Activated CD4-positive, alpha-beta T cell treated with anti-CD3 and anti-CD28 coated beads, Interleukin-2, amount 50 U/mL, for 48 hours (primary cell): ENCODE results near the gene ANLN.
"Not testable (repeated sequence)": the region's sequence is repeated elsewhere in the genome, so short reads cannot be mapped to it uniquely, and the experiment has no call there.

Experiments
- DNase-seq, 2 experiments: peaks; one replicate each; pipeline ENCODE4 v3.0.0-alpha.2; 2020

The ANLN gene, protein sequence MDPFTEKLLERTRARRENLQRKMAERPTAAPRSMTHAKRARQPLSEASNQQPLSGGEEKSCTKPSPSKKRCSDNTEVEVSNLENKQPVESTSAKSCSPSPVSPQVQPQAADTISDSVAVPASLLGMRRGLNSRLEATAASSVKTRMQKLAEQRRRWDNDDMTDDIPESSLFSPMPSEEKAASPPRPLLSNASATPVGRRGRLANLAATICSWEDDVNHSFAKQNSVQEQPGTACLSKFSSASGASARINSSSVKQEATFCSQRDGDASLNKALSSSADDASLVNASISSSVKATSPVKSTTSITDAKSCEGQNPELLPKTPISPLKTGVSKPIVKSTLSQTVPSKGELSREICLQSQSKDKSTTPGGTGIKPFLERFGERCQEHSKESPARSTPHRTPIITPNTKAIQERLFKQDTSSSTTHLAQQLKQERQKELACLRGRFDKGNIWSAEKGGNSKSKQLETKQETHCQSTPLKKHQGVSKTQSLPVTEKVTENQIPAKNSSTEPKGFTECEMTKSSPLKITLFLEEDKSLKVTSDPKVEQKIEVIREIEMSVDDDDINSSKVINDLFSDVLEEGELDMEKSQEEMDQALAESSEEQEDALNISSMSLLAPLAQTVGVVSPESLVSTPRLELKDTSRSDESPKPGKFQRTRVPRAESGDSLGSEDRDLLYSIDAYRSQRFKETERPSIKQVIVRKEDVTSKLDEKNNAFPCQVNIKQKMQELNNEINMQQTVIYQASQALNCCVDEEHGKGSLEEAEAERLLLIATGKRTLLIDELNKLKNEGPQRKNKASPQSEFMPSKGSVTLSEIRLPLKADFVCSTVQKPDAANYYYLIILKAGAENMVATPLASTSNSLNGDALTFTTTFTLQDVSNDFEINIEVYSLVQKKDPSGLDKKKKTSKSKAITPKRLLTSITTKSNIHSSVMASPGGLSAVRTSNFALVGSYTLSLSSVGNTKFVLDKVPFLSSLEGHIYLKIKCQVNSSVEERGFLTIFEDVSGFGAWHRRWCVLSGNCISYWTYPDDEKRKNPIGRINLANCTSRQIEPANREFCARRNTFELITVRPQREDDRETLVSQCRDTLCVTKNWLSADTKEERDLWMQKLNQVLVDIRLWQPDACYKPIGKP

DNA sequence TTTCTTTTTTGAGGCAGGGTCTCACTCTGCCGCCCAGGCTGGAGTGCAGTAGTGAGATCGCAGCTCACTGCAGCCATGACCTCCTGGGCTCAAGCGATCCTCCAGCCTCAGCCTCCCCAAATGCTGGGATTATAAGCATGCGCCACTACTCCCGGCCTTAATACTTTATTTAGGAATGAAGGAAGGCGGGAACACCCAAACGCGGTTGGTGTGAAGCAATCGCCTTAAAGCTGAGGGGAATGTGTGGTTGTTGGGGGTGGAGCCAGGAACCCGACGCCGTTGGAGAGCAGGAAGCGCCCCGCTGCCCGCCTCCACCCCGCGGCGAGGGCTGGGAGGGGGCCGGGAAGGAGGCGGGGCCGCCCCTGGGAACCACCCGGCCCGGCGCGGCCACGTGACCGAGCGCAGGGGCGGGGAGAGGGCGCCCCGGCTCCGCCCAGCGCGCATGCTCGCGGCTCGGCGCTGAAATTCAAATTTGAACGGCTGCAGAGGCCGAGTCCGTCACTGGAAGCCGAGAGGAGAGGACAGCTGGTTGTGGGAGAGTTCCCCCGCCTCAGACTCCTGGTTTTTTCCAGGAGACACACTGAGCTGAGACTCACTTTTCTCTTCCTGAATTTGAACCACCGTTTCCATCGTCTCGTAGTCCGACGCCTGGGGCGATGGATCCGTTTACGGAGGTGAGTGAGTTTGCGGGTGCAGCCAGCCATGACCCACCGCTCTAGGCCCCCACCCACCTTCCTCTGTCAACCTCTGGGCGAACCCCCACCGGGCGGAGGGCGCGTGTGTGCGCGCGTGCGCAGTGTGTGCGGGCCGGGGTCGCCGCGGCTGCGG lies at the start of gene ANLN:
TSS of gene ANLN (plus strand) at position 492 of the 828 bp plus-strand sequence. CDS start at position 657, 165 bp downstream.
- DNase-seq: peak; percentile 85 to 86

DNA sequence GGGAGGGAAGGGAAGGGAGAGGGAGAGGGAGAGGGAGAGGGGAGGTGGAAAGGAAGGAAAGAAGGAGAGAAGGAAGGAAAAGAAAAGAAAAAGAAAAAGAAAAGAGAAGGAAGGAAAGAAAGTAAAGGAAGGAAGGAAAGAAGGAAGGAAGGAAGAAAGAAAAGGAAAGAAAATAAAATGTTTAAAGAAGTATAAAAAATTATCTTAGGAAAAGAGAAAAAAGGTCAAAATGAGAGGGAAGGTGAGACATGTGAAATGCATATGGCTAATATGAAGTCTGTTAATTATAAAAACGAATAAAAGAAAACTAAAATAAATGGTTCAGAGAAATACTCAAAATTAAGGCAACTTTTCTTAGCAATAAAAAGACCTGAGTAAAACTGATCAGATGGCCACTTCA lies 46.1 kb upstream of the ANLN start:
- no peak for DNase-seq

DNA sequence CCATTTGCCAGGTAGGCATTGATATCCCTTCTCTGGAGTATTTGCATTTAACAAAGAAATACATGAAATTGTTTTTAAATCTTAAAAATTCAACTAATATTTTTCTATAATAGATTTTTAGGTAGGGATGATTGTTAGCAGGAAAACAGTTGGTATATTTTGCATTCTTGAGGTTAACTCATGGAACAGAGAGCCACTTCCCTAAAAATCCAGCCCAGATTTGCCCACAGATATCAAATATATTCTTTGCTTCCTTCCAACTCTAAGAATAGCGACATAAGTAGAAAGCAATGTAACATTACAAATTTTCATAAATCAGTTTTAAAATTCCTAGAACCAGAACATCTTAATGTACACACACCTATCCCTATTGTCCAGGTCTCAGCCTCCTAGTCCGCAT lies 45.0 kb upstream of the ANLN start:
- no peak for DNase-seq

DNA sequence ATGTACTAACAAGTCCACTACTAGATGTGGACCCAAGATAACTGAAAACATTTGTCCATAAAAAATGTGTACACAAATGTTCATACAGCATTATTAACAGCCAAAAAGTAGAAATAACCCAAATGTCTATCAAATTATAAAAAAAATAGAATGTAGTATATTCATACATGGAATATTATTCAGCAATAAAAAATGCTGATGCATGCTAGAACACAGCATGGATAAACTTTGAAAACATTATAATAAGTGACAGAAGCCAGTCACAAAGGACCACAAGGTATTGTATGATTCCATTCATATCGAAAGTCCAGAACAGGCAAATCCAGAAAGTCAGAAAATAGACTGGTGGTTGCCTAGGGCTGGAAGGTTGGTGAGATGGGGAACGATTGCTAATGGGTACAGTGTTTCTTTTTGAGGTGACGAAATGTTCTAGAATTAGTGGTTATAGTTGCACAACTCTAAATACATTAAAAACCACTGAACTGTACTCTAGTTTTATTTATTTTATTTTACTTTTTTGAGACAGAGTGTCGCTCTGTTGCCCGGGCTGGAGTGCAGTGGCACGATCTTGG lies 43.3 kb upstream of the ANLN start:
- no peak for DNase-seq

DNA sequence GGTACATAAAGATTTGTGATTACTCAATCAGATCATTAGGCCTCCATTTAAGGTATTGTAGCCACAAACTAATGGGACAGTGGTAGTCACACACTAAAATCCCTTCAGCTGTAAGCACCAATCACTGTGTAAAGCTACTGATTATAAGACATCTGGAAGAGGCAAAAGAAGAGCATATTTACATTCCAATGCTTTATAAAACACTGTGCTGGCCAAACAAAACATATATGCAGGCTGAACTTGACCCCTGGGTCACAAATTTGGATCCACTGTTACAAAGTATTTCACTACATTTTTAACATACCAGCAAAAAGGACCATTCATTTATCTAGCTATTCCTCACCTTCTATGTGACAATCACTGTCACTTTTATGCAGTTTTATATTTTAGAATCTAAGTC lies 41.4 kb upstream of the ANLN start:
- no peak for DNase-seq

DNA sequence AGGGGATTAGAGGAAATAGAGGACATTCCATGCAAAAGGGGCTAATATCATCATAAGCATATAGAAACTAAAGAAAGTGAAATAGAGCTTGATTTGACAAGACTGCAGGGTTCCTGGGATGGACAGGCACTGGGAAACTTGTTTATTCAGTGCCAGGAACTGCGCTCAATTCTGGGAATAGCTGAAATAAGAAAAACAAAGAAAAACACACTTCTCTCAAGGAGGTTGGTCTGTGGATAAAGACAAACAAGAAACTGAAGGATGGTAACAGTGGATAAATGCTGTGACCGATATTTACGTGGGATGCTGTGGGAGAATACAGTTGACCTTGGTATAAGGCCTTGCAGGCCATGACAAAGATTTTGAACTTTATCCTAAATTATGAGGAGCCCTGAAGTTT lies 40.9 kb upstream of the ANLN start:
- DNase-seq: no peak

DNA sequence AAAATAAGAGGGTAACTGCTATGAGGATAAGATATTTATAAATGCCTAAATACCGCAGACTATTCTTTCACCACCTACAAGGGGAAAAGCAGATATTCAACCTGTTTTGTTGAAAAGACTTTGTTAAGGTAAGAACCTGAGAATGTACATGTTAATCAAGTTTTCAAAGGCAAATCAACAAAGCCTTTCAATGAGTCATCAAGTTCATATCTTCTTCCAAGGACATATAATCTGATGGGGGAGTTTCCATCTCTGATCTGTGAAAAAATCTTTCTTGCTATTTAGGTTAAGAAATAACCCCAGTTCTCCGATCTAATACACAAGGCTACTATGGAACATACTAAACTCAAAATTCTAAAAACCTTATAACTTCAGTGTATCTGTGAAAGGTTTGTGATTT lies 40.0 kb upstream of the ANLN start:
- DNase-seq: no peak

DNA sequence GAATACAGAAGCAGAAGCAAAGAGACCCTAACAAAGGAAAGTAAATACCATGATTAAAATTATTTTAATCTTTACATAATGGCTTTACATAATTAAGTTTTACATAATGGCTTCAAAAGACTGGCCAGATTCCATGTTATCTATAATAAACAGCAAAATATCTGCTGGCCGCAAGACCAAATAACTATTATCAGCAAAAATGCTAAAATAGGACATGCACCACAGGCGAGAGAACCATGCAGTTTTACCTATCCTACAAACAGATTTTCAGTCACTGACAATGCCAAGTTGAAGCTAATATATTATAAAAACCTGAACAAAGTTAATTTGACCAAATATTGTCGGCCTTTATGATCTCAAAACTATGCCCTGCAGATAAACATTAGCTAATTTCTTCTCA lies 34.2 kb upstream of the ANLN start:
- DNase-seq: no peak

DNA sequence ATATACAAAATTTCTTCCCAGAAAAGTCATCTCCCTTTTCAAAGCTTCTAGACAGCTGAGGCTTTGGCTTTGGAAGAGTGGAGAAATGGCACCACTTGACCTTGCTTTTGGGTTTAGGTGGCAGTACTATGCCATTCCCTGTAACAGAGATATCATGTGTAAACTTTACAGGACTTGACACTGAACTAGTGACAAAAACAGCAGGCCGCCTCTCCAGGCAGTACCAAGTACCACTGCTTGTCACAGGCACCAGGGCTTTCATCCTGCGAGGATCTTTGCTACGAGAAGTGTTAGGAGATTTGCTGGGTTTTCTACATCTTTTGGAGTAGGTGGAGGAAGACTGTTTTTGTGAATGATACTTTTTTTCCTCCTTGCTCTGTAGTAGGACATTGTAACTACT lies 32.6 kb upstream of the ANLN start:
- no peak for DNase-seq

DNA sequence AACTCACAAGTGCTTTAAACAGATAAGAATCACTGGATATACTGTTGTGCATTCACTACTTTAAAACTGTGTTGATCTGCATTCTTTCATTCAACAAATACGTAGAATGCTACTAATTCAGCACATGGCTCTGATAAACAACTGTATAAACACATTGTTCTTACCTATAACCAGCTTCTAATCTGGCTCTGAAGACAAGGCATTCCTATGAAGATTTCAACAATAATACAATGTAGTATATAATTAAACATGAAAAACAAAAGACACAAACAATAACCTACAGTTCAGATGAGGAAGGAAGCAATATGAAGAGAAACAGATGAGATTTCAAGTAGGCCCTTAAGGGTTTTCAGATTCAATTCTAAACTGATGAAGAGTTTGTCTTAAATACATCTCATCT lies 31.1 kb upstream of the ANLN start:
- DNase-seq: no peak

DNA sequence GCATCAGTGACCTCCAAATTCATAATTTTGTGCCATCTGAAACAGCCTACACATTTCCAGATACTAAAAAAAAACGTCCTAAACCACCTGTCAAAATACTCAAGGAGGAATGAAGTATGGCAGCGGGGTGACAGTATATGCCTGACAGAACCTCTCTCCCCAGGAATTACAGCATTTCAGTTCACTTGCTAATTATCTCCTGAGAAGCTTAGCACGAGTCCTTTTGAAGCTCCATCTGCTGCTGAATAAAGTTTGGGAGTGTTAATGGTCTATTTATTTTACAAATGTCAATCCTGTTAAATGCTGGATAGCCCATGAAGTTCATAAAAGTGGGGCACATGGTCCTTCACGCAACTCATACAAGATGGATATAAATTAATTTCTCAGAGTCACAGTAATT lies 29.4 kb upstream of the ANLN start:
- no peak for DNase-seq

DNA sequence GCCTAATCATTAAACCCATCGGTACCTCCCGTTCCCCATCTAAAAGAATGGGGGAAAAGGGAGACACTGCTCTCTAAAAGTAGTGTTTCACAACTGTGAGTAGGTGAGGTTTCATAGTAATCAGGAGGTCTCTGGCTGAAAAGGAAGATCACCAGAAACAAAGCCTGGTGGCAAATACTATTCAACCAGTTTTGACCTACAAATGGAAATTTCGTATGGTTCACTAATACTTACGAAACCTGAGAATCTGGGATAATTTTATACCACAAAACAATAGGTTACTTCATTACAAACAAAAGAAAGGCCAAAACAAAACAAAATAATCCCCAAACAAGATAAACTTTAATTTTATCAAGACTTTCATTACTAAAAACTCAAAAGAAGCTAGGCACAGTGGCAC lies 28.4 kb upstream of the ANLN start:
- DNase-seq: no peak

DNA sequence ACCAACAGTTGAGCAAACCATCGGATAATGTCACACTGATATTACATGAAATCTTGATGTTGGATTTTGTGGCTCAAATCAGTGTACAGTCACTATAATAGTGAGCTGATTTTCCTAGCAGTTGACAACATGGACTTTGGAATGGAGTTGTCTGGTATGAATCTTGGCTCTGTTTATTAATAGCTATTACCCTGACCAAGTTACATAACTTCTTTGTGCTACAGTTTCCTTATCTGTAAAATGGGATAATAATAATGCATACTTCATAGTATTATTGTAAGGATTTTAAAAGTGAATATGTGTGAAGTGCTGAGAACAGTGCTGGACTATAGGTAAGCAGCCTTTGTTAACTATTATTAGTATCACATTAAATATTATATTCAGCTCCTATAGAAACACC lies 26.1 kb upstream of the ANLN start:
- DNase-seq: no peak

DNA sequence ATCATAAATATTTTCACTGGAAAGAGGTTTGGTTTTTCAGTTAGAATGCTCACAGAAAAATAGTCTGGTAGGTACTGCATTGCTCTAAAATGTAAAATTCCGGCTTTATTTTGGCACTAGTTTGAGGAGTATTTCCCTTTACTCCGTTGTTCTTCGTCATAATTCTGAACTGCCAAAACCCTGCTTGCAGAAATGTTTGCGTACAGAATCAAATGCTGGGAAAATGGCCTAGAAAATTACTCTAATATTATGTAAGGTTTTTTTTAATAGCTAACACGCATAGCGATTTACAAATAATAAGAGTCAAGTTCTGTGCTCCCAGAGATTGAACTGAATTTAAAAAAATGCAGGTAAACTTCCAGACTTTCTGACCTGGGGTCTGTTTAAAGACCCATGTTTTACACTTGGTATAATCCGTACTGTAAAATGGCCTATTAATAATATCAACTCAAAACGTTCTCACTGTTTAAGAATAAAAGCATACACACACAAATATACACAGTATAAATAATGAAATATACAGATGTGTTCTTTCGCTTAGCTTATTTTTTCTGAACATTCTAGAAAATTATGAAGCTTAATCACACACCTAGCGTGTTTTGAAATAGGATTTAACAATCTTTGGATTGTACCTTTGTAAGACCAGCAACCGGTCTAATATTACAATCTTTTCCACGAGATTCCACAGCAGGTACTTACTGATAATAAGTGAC lies 23.5 kb upstream of the ANLN start:
- no peak for DNase-seq

DNA sequence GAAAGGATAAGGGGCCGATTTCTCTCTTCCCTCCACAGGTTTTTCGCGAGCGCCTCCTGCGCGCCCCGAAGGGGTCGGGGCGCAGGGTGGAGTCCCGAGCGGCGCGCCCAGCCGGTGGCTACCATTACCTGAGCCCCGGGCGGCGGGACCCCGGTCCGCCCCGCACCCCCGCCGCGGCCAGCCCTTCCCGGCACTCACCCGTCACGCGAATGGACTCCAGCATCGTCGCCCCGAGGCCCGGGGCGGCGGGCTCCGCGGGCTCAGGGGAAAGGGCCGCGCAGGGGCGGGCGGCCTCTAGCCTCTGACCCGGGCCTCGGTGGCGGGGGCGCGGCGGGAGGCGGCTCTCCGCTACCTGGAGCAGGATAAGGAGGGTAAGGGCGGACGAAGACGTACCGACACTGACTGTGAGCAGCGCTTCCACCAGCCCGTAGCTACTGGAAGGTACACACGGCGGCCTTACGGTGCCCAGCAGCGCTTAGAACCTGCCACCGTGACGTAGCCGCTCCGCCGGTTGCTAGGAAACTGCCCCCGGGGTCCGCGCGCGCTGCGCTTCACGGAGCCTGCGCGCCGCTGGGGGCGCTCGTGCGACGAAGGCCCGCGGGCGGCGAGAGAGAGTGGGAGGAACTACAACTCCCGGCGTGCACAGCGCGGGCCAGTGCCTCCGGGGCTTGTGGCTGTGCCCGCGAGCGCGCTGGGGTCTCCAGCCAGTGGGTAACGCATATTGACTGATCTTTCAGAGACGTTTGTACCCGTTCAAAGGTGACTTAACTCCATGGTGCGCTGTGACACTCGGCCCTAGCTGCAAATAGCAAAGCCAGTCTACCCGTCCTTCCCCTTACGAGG lies 22.7 kb upstream of the ANLN start:
- peak; percentile 90 to 92 for DNase-seq

DNA sequence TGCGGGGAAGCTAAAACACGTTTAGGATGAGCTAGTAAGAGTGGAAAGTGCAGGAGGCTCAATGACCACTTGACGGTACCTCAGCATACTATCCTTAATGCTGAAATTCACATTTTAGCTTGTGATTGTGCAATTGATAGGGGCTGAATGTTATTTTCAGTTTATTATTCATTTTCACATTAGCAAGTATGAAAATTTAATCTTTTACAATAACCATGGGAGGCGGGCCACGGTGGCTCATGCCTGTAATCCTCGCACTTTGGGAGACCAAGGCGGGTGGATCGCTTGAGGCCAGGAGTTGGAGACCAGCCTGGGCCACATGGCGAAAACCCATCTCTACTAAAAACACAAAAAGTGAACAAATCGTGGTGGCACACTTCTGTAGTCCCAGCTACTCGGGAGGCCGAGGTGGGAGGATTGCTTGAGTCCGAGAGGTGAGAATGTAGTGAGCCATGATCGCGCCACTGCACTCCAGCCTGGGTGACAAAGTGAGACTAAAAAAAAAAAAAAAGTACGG lies 22.0 kb upstream of the ANLN start:
- DNase-seq: no peak

DNA sequence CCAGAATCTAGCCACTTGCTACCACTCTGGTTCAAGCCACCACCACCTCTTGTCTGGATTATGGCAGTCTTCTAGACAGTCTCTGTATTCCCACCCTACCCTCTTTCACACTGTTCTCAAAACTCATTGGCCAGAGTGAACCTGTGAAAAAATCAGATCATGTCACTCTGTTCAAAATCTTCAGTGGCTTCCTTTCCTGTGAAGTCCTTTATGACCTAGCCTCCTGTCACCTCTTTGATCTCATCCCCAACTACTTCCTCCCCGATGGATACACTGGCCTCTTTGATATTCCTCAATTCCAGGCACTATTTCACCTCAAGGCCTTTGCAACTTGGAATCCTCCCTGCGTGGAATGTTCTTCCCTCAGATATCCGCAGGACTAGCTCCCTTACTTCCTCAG lies 21.2 kb upstream of the ANLN start:
- no peak for DNase-seq

DNA sequence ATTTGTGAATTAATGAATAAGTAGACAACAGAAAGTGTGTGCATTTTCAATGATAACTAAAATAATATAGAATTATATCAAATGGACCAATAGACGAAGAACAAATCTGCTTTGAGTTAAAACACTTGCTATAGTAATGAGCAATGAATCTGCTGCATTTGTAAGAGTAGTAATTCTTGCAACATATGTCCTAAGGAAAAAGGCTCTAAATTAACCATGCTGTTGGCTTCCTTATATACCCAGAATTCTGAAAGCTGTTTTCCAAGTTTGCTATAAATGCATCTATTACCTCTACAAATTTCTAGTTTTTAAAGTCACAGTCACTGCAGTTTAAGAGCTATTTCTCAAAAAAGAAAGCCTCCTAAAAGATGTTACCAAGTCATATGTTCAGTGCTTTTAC lies 20.5 kb upstream of the ANLN start:
- no peak for DNase-seq

DNA sequence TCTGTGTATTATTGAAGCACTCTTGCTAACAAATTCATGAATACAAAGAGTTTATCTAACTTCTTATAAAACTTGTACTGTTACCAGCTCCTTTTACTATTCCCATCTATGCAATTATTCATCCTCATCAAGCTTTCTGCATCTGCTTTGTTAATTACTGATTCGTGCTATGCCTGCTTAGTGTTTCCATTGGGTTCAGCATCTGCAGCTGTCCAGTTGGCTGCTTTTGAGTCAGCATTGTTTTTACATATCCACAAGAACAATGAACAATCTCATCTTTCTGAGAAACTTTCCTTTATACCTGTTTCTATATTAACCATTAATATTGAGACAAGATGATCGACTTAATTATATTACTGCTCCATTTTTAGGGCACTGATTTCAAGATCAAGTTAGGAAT lies 19.6 kb upstream of the ANLN start:
- DNase-seq: no peak

DNA sequence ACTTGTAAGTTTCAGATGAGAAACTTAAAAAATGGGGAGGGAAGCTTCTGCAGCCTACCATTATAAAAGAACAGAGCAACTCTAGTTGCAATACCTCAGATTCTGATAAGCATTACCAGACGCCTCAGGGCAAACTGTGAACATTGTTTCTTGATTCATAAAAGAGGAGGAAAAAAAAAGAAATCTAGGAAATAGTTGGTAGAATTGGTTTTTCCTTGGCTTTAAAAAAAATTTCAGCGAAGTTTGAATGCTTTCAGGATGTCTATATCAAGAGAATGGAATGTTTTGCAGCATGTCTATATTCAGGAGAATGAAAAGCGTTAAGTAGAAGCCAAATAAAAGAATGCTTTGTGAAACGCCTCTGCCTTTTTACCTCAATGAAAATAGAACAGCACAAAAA lies 17.5 kb upstream of the ANLN start:
- no peak for DNase-seq

DNA sequence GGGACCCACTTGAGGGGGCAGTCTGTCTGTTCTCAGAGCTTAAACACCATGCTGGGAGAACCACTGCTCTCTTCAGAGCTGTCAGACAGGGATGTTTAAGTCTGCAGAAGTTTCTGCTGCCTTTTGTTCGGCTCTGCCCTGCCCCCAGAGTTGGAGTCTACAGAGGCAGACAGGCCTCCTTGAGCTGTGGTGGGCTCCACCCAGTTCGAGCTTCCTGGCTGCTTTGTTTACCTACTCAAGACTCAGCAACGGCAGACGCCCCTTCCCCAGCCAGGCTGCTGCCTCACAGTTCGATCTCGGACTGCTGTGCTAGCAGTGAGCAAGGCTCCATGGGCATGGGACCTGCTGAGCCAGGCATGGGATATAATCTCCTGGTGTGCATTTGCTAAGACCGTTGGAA lies 11.1 kb upstream of the ANLN start:
- not testable (repeated sequence) for DNase-seq
